NCI-H1048 (cell line): ENCODE results near the gene ZNF407.
A peak's percentile ranks its signal among the peaks of the same experiment; 100 is the strongest.

Source experiments
- DNase-seq: peaks from one replicate; lab custom pipeline; 2025; lab: John Stamatoyannopoulos, UW

The ZNF407 gene

GRCh38 chr18:74876630-74877243 lies 279.1 kb downstream of the ZNF407 start:
- DNase-seq: no peak

- DNase-seq: no peak
Observed at GRCh38 chr18:74878267-74878666, 280.6 kb downstream of the ZNF407 start.

GRCh38 chr18:74880706-74881278 lies 283.1 kb downstream of the ZNF407 start:
- DNase-seq: no peak

- no peak for DNase-seq
Observed at GRCh38 chr18:74892066-74892627, 294.5 kb downstream of the ZNF407 start.

- DNase-seq: no peak
Observed at GRCh38 chr18:74895686-74896085, 298.0 kb downstream of the ZNF407 start.

- DNase-seq: peak; percentile 32
Observed at GRCh38 chr18:74896390-74896991, 298.8 kb downstream of the ZNF407 start.

GRCh38 chr18:74897971-74898657 lies 300.4 kb downstream of the ZNF407 start:
- no peak for DNase-seq

- DNase-seq: no peak
Observed at GRCh38 chr18:74898965-74899364, 301.3 kb downstream of the ZNF407 start.

GRCh38 chr18:74899554-74899953 lies 301.9 kb downstream of the ZNF407 start:
- no peak for DNase-seq

- no peak for DNase-seq
Observed at GRCh38 chr18:74901362-74902146, 303.9 kb downstream of the ZNF407 start.

GRCh38 chr18:74902147-74902455 lies 304.4 kb downstream of the ZNF407 start:
- no peak for DNase-seq

GRCh38 chr18:74905247-74905646 lies 307.6 kb downstream of the ZNF407 start:
- DNase-seq: no peak

GRCh38 chr18:74906184-74906583 lies 308.5 kb downstream of the ZNF407 start:
- no peak for DNase-seq

GRCh38 chr18:74914052-74914591 lies 316.5 kb downstream of the ZNF407 start:
- no peak for DNase-seq

GRCh38 chr18:74914648-74915047 lies 317.0 kb downstream of the ZNF407 start:
- DNase-seq: no peak

GRCh38 chr18:74916773-74917393 lies 319.2 kb downstream of the ZNF407 start:
- DNase-seq: no peak

GRCh38 chr18:74918276-74918790 lies 320.7 kb downstream of the ZNF407 start:
- DNase-seq: no peak

- no peak for DNase-seq
Observed at GRCh38 chr18:74921057-74921820, 323.6 kb downstream of the ZNF407 start.

- DNase-seq: no peak
Observed at GRCh38 chr18:74926051-74926450, 328.4 kb downstream of the ZNF407 start.

- no peak for DNase-seq
Observed at GRCh38 chr18:74928194-74928968, 330.7 kb downstream of the ZNF407 start.
